Activated naive CD4-positive, alpha-beta T cell (primary cell): ENCODE results near the gene RPL37.
"Not testable (repeated sequence)": the region's sequence is repeated elsewhere in the genome, so short reads cannot be mapped to it uniquely, and the experiment has no call there.

Experiments used
- DNase-seq, 4 experiments: peaks; one replicate each; lab custom pipeline; 2025; lab: John Stamatoyannopoulos, UW

RPL37 gene

GRCh38 chr5:40797273-40798011 lies 37.6 kb downstream of the RPL37 start:
- DNase-seq = peak; percentile 46 to 62 (median 50)

DNA sequence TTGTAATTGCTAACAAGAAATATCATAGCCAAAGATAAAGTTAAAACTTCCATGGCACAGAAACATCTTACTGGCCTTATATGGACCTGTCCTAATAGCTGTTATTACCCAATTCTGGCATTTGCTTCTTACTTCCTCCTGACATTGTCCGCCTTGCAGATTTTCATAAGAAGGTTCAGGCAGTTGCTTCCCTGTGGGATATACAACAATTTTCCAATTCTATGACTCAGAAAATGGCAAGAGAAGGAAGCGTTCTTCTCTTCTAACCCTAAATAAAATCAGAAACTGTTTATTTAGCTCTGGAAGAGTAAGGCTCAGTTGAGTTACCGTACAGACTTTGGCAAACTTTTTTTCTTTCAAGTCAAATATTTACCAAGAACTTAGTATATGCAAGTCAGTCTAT lies 38.5 kb downstream of the RPL37 start:
- no peak for DNase-seq

DNA sequence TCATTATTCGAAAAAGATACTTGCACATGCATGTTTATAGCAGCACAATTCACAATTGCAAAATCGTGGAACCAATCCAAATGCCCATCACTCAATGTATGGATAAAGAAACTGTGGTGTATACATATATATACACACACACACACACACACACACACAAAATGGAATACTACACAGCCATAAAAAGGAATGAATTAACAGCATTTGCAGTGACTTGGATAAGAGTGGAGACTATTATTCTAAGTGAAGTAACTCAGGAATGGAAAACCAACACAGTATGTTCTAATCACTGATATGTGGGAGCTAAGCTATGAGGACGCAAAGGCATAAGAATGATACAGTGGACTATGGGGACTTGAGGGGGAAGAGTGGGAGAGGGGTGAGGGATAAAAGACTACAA lies 40.1 kb downstream of the RPL37 start:
- DNase-seq = not testable (repeated sequence)

DNA sequence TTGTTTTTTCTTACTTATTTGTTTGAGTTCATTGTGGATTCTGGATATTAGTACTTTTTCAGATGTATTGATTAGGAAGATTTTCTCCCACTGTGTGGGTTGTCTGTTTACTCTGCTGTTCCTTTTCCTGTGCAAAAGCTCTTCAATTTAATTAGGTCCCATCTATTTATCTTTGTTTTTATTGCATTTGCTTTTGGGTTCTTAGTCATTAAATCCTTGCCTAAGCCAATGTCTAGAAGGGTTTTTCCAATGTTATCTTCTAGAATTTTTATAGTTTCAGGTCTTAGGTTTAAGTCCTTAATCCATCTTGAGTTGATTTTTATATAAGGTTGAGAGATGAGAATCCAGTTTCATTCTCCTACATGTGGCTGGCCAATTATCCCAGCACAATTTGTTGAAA lies 40.7 kb downstream of the RPL37 start:
- DNase-seq = not testable (repeated sequence)

GRCh38 chr5:40792691-40793090 lies 42.3 kb downstream of the RPL37 start:
- not testable (repeated sequence) for DNase-seq

GRCh38 chr5:40791715-40792139 lies 43.3 kb downstream of the RPL37 start:
- DNase-seq = no peak

GRCh38 chr5:40790947-40791593 lies 44.0 kb downstream of the RPL37 start:
- no peak for DNase-seq

- not testable (repeated sequence) for DNase-seq
Observed at GRCh38 chr5:40788941-40789340, 46.1 kb downstream of the RPL37 start.

DNA sequence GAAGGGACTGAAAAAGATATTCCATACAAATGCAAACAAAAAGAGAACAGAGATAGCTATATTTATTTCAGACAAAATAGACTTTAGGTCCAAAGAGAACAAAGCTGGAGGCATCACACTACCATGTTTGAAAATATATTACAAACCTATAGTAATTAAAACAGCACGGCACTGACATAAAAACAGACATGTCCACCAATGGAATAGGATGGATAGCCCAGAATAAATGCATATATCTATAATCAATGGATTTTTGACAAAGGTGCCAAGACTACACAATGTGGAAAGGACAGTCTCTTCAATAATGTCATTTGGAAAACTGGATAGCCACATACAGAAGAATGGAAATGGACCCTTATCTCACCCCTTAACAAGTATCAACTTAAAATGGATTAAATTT lies 47.0 kb downstream of the RPL37 start:
- DNase-seq = no peak

DNA sequence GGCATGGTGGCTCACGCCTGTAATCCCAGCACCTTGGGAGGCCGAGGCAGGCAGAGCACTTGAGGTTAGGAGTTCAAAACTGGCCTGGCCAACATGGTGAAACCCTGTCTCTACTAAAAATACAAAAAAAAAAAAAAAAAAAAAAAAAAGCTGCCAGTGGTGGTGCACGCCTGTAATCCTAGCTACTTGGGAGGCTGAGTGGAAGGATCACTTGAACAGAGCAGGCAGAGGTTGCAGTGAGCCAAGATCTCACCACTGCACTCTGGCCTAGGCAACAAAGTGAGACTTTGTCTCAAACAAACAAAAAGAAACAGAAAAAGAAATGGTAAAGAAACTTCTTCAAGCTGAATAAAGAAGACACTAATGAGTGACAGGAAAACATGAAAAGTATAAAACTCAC lies 48.4 kb downstream of the RPL37 start:
- DNase-seq = not testable (repeated sequence)

DNA sequence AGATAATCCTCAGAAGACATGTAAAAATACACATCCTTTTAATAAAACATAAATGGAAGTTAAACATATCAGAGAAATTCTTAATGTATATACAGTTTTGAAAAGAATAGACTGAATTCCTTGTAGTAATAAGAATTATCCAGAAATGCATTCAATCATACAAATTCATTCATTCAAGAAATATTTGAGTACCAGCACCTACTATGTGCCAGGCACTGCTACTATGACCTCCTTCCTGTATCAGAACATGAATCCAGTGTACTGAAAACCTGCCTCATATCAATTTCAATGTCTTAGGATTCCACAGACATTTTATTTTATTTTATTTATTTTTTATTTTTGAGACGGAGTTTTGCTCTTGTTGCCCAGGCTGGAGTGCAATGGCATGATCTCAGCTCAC lies 50.1 kb downstream of the RPL37 start:
- no peak for DNase-seq

GRCh38 chr5:40784027-40784653 lies 50.9 kb downstream of the RPL37 start:
- no peak for DNase-seq

DNA sequence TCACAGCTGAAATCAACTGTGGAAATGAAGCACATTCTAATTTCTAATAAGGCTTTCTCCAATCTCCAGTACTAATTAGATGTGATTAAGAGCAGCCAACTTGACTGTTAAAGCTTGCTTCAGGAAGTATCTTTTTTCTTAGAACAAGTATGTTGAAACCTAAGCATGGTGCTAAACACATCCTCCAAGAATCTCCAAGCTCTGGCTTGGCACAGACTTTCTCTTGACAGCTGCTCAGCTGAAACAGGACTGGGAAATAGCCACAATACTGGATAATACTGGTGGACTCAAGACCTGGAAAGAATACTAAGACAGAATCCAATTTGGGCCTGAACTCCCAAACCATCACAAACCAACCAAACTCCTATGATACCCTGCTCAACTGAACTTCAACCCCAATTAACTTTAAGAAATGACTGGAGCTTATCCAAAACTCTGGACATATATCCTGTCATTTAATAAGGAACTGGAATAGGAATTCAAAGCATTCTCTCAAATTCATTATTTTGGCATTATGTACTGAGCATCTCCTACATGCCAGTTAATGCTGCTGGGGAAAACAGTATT lies 53.1 kb downstream of the RPL37 start:
- DNase-seq = no peak

DNA sequence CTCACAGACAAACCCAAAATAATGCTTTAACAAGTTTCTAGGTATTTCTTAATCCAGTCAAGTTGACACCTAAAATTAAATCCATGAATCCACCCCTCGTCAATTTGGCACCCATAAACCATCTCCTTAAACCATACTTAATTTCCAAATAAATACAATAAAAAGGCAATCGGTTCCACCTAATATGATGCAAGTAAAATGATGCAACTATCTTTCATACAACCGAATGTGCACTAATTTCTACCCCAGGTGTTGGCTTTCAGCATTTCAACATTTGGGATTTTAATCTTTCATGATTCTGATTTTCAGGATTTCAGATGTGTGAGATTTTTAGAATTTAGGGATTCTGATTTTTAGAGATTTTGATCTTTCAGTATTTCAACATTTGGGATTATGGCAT lies 54.2 kb downstream of the RPL37 start:
- DNase-seq = no peak

GRCh38 chr5:40780199-40780598 lies 54.8 kb downstream of the RPL37 start:
- DNase-seq = no peak

DNA sequence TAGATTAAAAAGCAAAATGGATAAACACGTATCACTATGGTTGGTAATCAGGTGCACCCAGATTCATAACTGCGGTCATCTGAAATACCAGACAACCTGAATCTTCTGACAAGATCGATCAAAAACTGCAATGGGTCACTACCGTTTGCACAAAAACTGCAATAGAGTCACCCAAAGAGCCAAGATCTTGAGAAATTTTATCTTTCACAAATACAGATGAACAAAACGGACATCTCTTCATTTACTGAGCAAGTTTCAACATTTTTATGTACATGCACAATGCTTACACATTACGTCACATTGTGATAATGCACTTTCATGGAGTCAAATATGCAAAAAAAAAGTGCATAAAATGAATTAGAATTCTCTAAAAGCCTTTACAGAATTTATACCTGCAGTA lies 55.5 kb downstream of the RPL37 start:
- no peak for DNase-seq

- DNase-seq = no peak
Observed at GRCh38 chr5:40778133-40778532, 56.9 kb downstream of the RPL37 start.

- no peak for DNase-seq
Observed at GRCh38 chr5:40776658-40776977, 58.4 kb downstream of the RPL37 start.

GRCh38 chr5:40775846-40776657 lies 59.0 kb downstream of the RPL37 start:
- no peak for DNase-seq
